Prostate gland (tissue), 2 donors: ENCODE measurements around the gene CIPC. TPM values are rescaled to one million over a fixed set of nuclear protein-coding genes. Genes with fewer than 3 reads are reported as not detected.
A peak's percentile ranks its signal among the peaks of the same experiment; 100 is the strongest.

Source experiments
- DNase-seq: peaks from one replicate; pipeline ENCODE4 v3.0.0-alpha.2; 2019; ENCODE audit warnings: low spot score
- H3K27ac ChIP-seq, 2 donors: fragments of 200-600 bp; sonication (generic); 2 replicates each; pipeline ENCODE4 v1.5.1; 2017 to 2019
- H3K27me3 ChIP-seq: fragments of 200-600 bp; sonication (generic); replicated peaks from 2 replicates; pipeline ENCODE4 v1.5.1; 2019; ENCODE audit not compliant: insufficient read depth
- H3K36me3 ChIP-seq, 2 donors: fragments of 200-600 bp; sonication (generic); 1 replicate in 1 of 2; 2 replicates in 1 of 2; pipeline versions ENCODE4 v1.5.1 to v1.8.1; 2017 to 2019
- H3K4me1 ChIP-seq: fragments of 200-600 bp; sonication (generic); replicated peaks from 2 replicates; pipeline ENCODE4 v1.5.1; 2019
- H3K4me3 ChIP-seq, 2 donors: fragments of 200-600 bp; sonication (generic); 2 replicates each; pipeline ENCODE4 v1.5.1; 2017 to 2019
- H3K9me3 ChIP-seq: fragments of 200-600 bp; sonication (generic); 2 replicates; pipeline ENCODE4 v1.5.1; 2017
- POLR2A ChIP-seq: fragments of 450-650 bp; IDR thresholded peaks from one replicate; pipeline ENCODE4 v1.6.1; 2016; ENCODE audit warnings: antibody characterized with exemption, mild to moderate bottlenecking
- POLR2AphosphoS5 ChIP-seq: sonication (generic); formaldehyde crosslinking; IDR thresholded peaks from one replicate; pipeline ENCODE4 v1.6.1; 2017; ENCODE audit warnings: antibody characterized with exemption
- WGBS: methylation state at CpG from one replicate; pipeline ENCODE4 v1.1.5; 2018; 5-methylcytosine and 5-hydroxymethylcytosine counted together
- intact Hi-C: fragments of 100-400 bp; cut with DNase I; formaldehyde crosslinking; loops from one replicate; pipeline ENCODE4 v1.14.2; 2022
- total RNA-seq, 2 donors: library from RNA; depleted of rRNA; stranded (reverse); fragments of >200 nt; gene quantifications; one replicate each; pipeline ENCODE4 v1.1.0, GENCODE V29; 2016
- TF ChIP-seq, protein P1 (sequence below), 4 experiments: fragments of 200-600 bp in 2 of 4; fragments of 450-650 bp in 2 of 4; sonication (generic) in 2 of 4; IDR thresholded peaks; 1 replicate in 3 of 4; 2 replicates in 1 of 4; pipeline ENCODE4 v1.5.1; 2016 to 2019; ENCODE audit warnings: antibody characterized with exemption in 4 of 4, mild to moderate bottlenecking in 2 of 4, moderate library complexity in 2 of 4

Gene CIPC
- total RNA-seq, 2 donors from 2014 or later, result 45.1 to 63.3 TPM

DNA sequence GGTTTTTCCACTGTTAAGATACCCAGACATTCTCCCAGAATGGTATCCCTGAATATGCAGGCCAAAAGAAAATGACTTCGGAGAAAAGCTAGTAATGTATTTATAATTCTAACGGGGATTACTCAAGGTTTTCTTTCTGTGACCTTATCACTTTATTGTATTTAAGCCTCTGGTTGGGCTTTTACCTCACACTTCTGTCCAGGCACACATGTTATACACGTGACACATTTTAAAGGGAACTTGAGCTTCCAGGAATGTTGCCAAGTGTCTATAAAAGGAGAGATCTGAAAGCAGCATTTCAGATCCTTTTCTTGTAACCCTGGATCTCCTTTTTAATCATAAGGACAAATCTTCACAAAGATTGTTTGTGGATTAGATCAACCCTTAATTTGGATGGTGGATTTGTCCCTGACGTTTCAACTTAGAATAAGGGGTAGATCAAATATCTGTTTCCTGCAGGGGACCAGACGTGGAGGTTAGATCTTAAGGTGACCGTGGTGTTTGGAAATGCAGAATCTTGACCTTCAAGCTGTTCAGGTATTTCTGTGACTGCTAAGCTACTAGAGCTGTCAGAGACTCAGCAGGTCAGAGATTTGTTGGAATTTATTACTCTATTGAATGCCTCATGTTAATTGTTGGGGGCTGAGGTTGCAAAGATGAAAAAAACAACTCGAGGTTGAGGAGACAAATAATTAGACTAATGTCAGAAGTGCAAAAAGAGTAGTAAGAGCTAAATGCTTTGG, 1.5 kb downstream of the CIPC start:
- Histone ChIP-seq H3K36me3 (no peaks in the 10 kb centered on the region), H3K27ac (peak overlapping the region; percentile 98 to 100), H3K4me1 (peaks cover 10% of the 10 kb centered on the region), H3K27me3 (no peaks in the 10 kb centered on the region), H3K9me3 (no peaks in the 10 kb centered on the region), H3K4me3 (peak overlapping the region; percentile 78 to 99)
- DNase-seq, result peak; percentile 84
- intact Hi-C loops, result loop anchor here (5.0 kb wide), 2 partner anchors 72 to 223 kb away; partner anchors contain the start of genes GSTZ1, IRF2BPL and POMT2
- WGBS, result 6% methylated on average over 7 of the region's 7 CpGs
- TF ChIP-seq POLR2AphosphoS5, result peak; percentile 96
- TF ChIP-seq, protein P1, sequence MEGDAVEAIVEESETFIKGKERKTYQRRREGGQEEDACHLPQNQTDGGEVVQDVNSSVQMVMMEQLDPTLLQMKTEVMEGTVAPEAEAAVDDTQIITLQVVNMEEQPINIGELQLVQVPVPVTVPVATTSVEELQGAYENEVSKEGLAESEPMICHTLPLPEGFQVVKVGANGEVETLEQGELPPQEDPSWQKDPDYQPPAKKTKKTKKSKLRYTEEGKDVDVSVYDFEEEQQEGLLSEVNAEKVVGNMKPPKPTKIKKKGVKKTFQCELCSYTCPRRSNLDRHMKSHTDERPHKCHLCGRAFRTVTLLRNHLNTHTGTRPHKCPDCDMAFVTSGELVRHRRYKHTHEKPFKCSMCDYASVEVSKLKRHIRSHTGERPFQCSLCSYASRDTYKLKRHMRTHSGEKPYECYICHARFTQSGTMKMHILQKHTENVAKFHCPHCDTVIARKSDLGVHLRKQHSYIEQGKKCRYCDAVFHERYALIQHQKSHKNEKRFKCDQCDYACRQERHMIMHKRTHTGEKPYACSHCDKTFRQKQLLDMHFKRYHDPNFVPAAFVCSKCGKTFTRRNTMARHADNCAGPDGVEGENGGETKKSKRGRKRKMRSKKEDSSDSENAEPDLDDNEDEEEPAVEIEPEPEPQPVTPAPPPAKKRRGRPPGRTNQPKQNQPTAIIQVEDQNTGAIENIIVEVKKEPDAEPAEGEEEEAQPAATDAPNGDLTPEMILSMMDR (IDR thresholded peaks at IDR 0.05), result no peak

DNA sequence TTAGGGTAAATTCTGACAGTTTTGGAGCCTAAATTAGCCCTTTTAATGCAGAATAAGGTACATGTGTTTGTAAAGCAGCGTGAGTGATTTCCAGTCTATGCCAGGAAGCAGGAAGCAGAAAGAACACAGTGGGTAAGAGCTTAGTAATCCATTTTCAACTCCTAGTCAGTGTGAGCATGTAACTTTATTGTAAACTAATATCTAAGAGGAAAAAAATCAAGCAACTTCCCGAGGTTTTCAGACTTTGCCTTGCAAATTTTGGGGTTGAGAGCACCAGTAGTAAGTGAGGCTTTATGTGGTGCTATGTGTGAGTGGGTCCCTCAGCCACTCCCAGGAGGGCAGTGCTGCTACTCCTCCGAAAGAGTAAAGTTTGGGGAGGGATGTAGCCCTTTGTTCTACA, 2.9 kb downstream of the CIPC start:
- intact Hi-C loops, result no loop called here
- Histone ChIP-seq H3K27ac (peak overlapping the region; percentile 98 to 100), H3K4me3 (peak overlapping the region in 1 of 2 donors; percentile 2), H3K27me3 (no peaks in the 10 kb centered on the region), H3K36me3 (no peaks in the 10 kb centered on the region), H3K9me3 (no peaks in the 10 kb centered on the region), H3K4me1 (peaks cover 10% of the 10 kb centered on the region)
- no peak for TF ChIP-seq POLR2A
- TF ChIP-seq, protein P1 (IDR thresholded peaks at IDR 0.05), result no peak
- peak; percentile 50 for TF ChIP-seq POLR2AphosphoS5
- 39% methylated on average over 3 of the region's 3 CpGs for WGBS
- no peak for DNase-seq

DNA sequence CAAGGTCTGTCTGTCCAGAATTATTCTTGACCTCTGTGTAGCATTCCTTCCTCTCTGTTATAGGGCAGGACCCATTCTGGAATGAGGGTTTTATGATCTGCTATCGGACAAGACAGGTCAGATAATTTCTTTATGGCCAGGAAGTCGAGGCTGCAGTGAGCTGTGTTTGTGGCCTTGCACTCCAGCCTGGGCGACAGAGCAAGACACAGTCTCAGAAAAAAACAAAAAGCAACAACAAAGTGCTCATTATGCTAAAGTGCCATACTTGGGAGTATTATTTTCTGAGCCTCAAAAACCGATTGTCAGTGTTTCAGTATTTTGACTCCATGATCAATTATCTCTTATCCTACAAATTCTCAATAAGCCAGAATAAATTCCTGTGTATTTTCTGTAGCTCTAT, 4.1 kb downstream of the CIPC start:
- Histone ChIP-seq H3K4me3 (no peak overlapping the region), H3K27me3 (no peaks in the 10 kb centered on the region), H3K36me3 (no peaks in the 10 kb centered on the region), H3K9me3 (no peaks in the 10 kb centered on the region), H3K4me1 (peaks cover 14% of the 10 kb centered on the region), H3K27ac (no peak overlapping the region)
- no peak for DNase-seq
- TF ChIP-seq, protein P1 (IDR thresholded peaks at IDR 0.05), result no peak
- TF ChIP-seq POLR2A, result no peak
- TF ChIP-seq POLR2AphosphoS5, result no peak
- 52% methylated on average over 4 of the region's 4 CpGs for WGBS
- intact Hi-C loops, result no loop called here

DNA sequence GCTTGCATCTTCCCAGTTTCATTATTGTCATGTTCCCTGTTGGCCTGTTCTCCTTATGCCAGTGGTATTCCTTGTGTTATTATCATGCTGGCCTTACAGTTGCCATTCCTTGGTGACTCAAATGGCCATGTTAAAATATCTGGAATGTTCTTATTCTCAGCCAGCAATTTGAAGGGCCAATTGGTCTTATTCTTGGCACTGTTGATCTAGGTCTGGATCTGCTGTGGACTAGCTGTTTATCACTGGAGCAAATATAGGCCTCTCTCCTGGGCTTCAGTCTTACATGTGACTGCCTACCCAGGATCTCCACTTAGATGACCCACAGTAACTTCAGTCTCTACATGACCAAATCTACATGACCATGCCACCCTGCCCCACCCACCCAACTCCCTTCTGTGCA, 5.4 kb downstream of the CIPC start:
- intact Hi-C loops, result no loop called here
- DNase-seq, result no peak
- H3K27me3 ChIP-seq, result no peaks in the 10 kb centered on the region
- H3K36me3 ChIP-seq, result no peaks in the 10 kb centered on the region
- TF ChIP-seq POLR2AphosphoS5 (no peak), POLR2A (no peak)
- TF ChIP-seq, protein P1 (IDR thresholded peaks at IDR 0.05), result no peak
- H3K27ac ChIP-seq, result peak overlapping the region; percentile 1 to 5
- no peaks in the 10 kb centered on the region for H3K9me3 ChIP-seq
- H3K4me3 ChIP-seq, result no peak overlapping the region
- peaks cover 14% of the 10 kb centered on the region for H3K4me1 ChIP-seq

DNA sequence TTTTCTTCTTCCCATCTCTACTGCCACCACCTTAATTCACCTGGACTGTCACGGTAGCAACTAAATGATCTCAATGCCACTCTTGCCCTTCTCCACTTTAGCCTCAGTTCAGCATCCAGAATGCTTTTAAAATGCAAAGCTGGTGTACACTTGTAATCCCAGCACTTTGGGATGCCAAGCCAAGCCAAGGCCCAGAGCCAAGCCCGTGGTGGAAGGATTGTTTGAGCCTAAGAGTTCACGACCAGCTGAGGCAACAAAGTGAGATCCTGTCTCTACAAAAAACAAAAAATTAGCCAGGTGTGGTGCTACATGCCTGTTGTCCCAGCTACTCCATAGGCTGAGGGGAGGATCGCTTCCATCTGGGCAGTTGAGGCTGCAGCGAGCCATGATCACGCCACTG, 5.9 kb downstream of the CIPC start:
- Histone ChIP-seq H3K36me3 (no peaks in the 10 kb centered on the region), H3K9me3 (no peaks in the 10 kb centered on the region), H3K27me3 (no peaks in the 10 kb centered on the region), H3K4me3 (no peak overlapping the region), H3K27ac (peak overlapping the region; percentile 1 to 5), H3K4me1 (peaks cover 14% of the 10 kb centered on the region)
- TF ChIP-seq, protein P1 (IDR thresholded peaks at IDR 0.05), result no peak
- TF ChIP-seq POLR2A (no peak), POLR2AphosphoS5 (no peak)
- no peak for DNase-seq
- 46% methylated on average over 6 of the region's 6 CpGs for WGBS
- intact Hi-C loops, result no loop called here
